Subcutaneous adipose tissue (tissue), 4 donors: Measurements from ENCODE around the gene SHB. TPM values are rescaled to one million over a fixed set of nuclear protein-coding genes. Genes with fewer than 3 reads are reported as not detected.

Source experiments
- total RNA-seq, 4 donors: library from RNA; depleted of rRNA; stranded (reverse); fragments of >200 nt; gene quantifications; one replicate each; pipeline ENCODE4 v1.1.0, GENCODE V29; 2016
- TF ChIP-seq, protein P1 (sequence below): fragments of 450-650 bp; IDR thresholded peaks from one replicate; pipeline ENCODE4 v1.5.1; 2016; ENCODE audit warnings: low read depth, mild to moderate bottlenecking, control low read depth, antibody characterized with exemption, moderate library complexity

SHB gene
- total RNA-seq, 4 donors from 2014 or later, result 2.6 to 5.7 (median 4.7) TPM

GRCh38 chr9:38094165-38094564 lies 25.1 kb upstream of the SHB start:
- TF ChIP-seq, protein P1, sequence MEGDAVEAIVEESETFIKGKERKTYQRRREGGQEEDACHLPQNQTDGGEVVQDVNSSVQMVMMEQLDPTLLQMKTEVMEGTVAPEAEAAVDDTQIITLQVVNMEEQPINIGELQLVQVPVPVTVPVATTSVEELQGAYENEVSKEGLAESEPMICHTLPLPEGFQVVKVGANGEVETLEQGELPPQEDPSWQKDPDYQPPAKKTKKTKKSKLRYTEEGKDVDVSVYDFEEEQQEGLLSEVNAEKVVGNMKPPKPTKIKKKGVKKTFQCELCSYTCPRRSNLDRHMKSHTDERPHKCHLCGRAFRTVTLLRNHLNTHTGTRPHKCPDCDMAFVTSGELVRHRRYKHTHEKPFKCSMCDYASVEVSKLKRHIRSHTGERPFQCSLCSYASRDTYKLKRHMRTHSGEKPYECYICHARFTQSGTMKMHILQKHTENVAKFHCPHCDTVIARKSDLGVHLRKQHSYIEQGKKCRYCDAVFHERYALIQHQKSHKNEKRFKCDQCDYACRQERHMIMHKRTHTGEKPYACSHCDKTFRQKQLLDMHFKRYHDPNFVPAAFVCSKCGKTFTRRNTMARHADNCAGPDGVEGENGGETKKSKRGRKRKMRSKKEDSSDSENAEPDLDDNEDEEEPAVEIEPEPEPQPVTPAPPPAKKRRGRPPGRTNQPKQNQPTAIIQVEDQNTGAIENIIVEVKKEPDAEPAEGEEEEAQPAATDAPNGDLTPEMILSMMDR, result no peak

- TF ChIP-seq, protein P1, result no peak
Observed at GRCh38 chr9:38092656-38093055, 23.6 kb upstream of the SHB start.

- TF ChIP-seq, protein P1, result no peak
Observed at GRCh38 chr9:38092200-38092524, 23.1 kb upstream of the SHB start.

- TF ChIP-seq, protein P1, result no peak
Observed at GRCh38 chr9:38091310-38092199, 22.5 kb upstream of the SHB start.

GRCh38 chr9:38090170-38090569 lies 21.1 kb upstream of the SHB start:
- TF ChIP-seq, protein P1, result no peak

GRCh38 chr9:38089387-38090165 lies 20.5 kb upstream of the SHB start:
- TF ChIP-seq, protein P1, result no peak
